Stimulated activated CD8-positive, alpha-beta memory T cell treated with anti-CD3 and anti-CD28 coated beads, Interleukin-4, amount 100 ng/mL, for 4 hours (primary cell): ENCODE results near the gene CHTF8.
"Not testable (repeated sequence)": the region's sequence is repeated elsewhere in the genome, so short reads cannot be mapped to it uniquely, and the experiment has no call there.

Experiments used
- DNase-seq, 2 donors: peaks; one replicate each; pipeline ENCODE4 v3.0.0-alpha.2; 2020; ENCODE audit warnings: low read depth in 2 of 2, low spot score in 1 of 2

The CHTF8 gene

GRCh38 chr16:69132424-69133252, at the start of gene CHTF8, which contains the start of gene UTP4:
Gene CHTF8 (minus strand): TSS chr16:69132588. CDS start chr16:69121458, 11,130 bp downstream.
Gene UTP4 (plus strand): TSS chr16:69132649. CDS start chr16:69133460, 811 bp downstream.
- peak; percentile 65 to 73 for DNase-seq

- DNase-seq, result no peak
Observed at GRCh38 chr16:69180011-69180338, 47.6 kb upstream of the CHTF8 start.

GRCh38 chr16:69179328-69180010, 47.1 kb upstream of the CHTF8 start:
- DNase-seq, result no peak

GRCh38 chr16:69176033-69176800, 43.8 kb upstream of the CHTF8 start:
- DNase-seq, result no peak

- no peak for DNase-seq
Observed at GRCh38 chr16:69171325-69172084, 39.1 kb upstream of the CHTF8 start.

GRCh38 chr16:69169607-69170352, 37.4 kb upstream of the CHTF8 start:
- DNase-seq, result no peak

- DNase-seq, result no peak
Observed at GRCh38 chr16:69169051-69169450, 36.7 kb upstream of the CHTF8 start.

GRCh38 chr16:69166946-69167930, 34.9 kb upstream of the CHTF8 start:
- DNase-seq, result no peak

- DNase-seq, result peak; percentile 37 to 61
Observed at GRCh38 chr16:69166221-69166833, 33.9 kb upstream of the CHTF8 start.

GRCh38 chr16:69165584-69165983, 33.2 kb upstream of the CHTF8 start:
- no peak for DNase-seq

GRCh38 chr16:69160192-69160591, 27.8 kb upstream of the CHTF8 start:
- DNase-seq, result no peak

GRCh38 chr16:69157196-69157595, 24.8 kb upstream of the CHTF8 start:
- DNase-seq, result no peak

GRCh38 chr16:69150146-69150865, 17.9 kb upstream of the CHTF8 start:
- DNase-seq, result no peak

- DNase-seq, result not testable (repeated sequence)
Observed at GRCh38 chr16:69149621-69150020, 17.2 kb upstream of the CHTF8 start.

- no peak for DNase-seq
Observed at GRCh38 chr16:69145658-69146057, 13.3 kb upstream of the CHTF8 start.

- DNase-seq, result no peak
Observed at GRCh38 chr16:69143116-69143515, 10.7 kb upstream of the CHTF8 start.

GRCh38 chr16:69141936-69142335, 9.5 kb upstream of the CHTF8 start:
- no peak for DNase-seq

- DNase-seq, result no peak
Observed at GRCh38 chr16:69141014-69141413, 8.6 kb upstream of the CHTF8 start.
